Kidney epithelial cell (primary cell): ENCODE data around the gene PKLR. TPM values are rescaled to one million over a fixed set of nuclear protein-coding genes. Genes with fewer than 3 reads are reported as not detected.
"Not testable (repeated sequence)": the region's sequence is repeated elsewhere in the genome, so short reads cannot be mapped to it uniquely, and the experiment has no call there.

Experiments
- DNase-seq: peaks from one replicate; pipeline ENCODE4 v3.0.0-alpha.2; 2010; ENCODE audit warnings: low read depth
- H3K27me3 ChIP-seq: 2 replicates; pipeline ENCODE4 v1.6.0; 2011; ENCODE audit warnings: low read length; ENCODE audit not compliant: control insufficient read depth, insufficient read depth
- H3K36me3 ChIP-seq: 2 replicates; pipeline ENCODE4 v1.5.1; 2011; ENCODE audit warnings: low read length; ENCODE audit not compliant: control insufficient read depth, insufficient read depth
- H3K4me3 ChIP-seq: 2 replicates; pipeline ENCODE4 v1.5.1; 2011; ENCODE audit warnings: low read depth, mild to moderate bottlenecking, control low read depth, low read length
- CTCF ChIP-seq: IDR thresholded peaks from 2 replicates; pipeline ENCODE4 v1.5.1; 2011; ENCODE audit warnings: mild to moderate bottlenecking, moderate library complexity, low read length, control low read depth, inconsistent platforms; ENCODE audit not compliant: insufficient read depth, poor library complexity, severe bottlenecking
- total RNA-seq: library from RNA; depleted of rRNA; stranded (reverse); fragments of >200 nt; gene quantifications from 2 replicates; pipeline ENCODE4 v1.2.3, GENCODE V29; 2015

PKLR gene
- total RNA-seq, 1 donor from 2014 or later, result not detected

GRCh38 chr1:155294520-155295182, 6.6 kb downstream of the PKLR start:
- no peak for DNase-seq
- Histone ChIP-seq H3K27me3 (peaks cover 40% of the 10 kb centered on the region), H3K36me3 (no peaks in the 10 kb centered on the region), H3K4me3 (no peak overlapping the region)
- TF ChIP-seq CTCF, result no peak

GRCh38 chr1:155293086-155293749, 8.0 kb downstream of the PKLR start:
- H3K27me3 ChIP-seq, result peaks cover 40% of the 10 kb centered on the region
- no peak for TF ChIP-seq CTCF
- H3K4me3 ChIP-seq, result no peak overlapping the region
- no peaks in the 10 kb centered on the region for H3K36me3 ChIP-seq
- no peak for DNase-seq

GRCh38 chr1:155291006-155291405, 10.2 kb downstream of the PKLR start:
- peaks cover 32% of the 10 kb centered on the region for H3K27me3 ChIP-seq
- not testable (repeated sequence) for DNase-seq, H3K4me3 ChIP-seq, H3K36me3 ChIP-seq

- TF ChIP-seq CTCF, result no peak
- Histone ChIP-seq H3K4me3 (no peak overlapping the region), H3K27me3 (peaks cover 9% of the 10 kb centered on the region), H3K36me3 (no peaks in the 10 kb centered on the region)
- DNase-seq, result no peak
Measured at GRCh38 chr1:155287987-155288543, 13.2 kb downstream of the PKLR start.

GRCh38 chr1:155286544-155286943, 14.7 kb downstream of the PKLR start:
- DNase-seq, result no peak
- H3K4me3 ChIP-seq, result no peak overlapping the region
- no peaks in the 10 kb centered on the region for H3K36me3 ChIP-seq
- H3K27me3 ChIP-seq, result peaks cover 2% of the 10 kb centered on the region
- no peak for TF ChIP-seq CTCF

- DNase-seq, result no peak
- TF ChIP-seq CTCF, result no peak
- no peak overlapping the region for H3K4me3 ChIP-seq
- H3K27me3 ChIP-seq, result no peaks in the 10 kb centered on the region
- H3K36me3 ChIP-seq, result no peaks in the 10 kb centered on the region
Measured at GRCh38 chr1:155285631-155286044, 15.6 kb downstream of the PKLR start.
